ENCODE data around the gene RSAD2.
"Not testable (repeated sequence)": the region's sequence is repeated elsewhere in the genome, so short reads cannot be mapped to it uniquely, and the experiment has no call there.

Gene RSAD2

GRCh38 chr2:6864231-6864754 is 13.3 kb upstream of the RSAD2 start:
- DNase-seq (ENCODE audit: low read depth in 2 of 2) = no peak

DNA sequence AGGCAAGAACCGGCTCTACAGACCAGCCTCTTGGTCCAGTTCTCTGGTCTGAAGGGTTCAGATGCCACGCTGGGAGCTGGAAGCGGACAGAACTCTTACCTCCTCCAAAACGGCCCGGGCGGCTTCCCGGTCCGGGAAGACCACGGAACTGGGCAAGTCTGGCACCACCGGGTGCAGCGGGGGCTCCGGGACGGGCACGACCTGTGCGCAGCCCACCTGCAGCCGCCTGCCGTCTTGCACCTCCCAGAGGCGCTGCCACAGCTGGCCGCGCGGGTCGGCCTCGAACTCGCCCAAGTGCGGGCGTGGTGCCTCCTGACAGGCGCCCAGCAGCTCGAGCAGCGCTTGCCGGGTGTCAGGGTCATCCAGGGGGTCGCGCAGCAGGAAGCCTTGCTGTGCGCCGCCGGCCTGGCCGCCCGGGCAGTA is 12.6 kb upstream of the RSAD2 start:
- no peak for DNase-seq (ENCODE audit: low read depth in 2 of 2)

DNA sequence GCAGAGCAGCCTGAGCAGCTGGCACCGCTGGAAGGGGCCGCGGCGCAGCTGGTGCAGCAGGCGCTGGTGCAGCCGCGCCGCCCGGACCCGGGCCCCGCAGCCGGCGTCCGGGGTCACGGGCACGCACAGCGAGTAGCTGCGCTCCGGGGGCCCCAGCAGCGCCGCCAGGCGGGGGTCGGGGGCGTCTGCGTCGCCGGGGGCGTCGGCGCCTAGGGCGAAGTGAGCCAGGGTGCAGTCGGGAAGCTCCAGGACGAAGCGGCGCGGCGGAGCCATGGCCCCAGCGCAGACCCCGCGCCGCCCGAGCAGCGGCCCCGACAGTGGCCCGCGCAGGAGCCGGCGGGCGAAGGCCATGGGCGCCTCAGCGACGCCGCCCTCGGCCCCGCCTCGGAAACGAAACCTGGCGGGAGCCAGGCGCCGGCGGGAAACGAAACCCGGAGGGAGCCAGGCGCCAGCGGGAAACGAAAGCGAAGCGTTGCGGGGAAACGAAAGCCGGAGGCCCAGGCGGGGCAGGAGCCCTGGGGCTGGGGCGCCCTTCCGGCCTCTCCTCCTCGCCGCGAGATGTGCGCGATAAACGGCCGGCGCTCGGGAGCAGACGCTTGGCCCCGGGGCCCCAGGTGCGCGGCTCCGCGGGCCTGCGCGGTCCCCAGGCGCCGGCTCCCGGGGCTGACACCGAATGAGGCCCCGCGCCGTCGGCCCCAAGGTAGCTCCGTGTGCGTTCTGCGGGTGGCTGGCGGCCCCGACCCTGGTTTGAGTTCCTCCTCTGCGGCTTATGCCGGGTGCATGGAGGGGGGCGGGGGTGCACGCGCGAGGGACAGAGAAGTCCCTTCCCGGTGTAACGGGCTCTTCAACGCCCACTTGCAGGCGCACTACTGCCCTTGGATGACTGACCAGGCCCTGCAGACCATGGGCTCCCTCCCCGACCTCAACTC is 12.0 kb upstream of the RSAD2 start, which contains the start of gene CMPK2:
CMPK2 (minus strand) TSS at position 562 of the 929 bp plus-strand sequence; CDS start at position 351, 211 bp downstream.
- DNase-seq (ENCODE audit: low read depth in 2 of 2) = peak; percentile 46 to 67

GRCh38 chr2:6866275-6866671 is 11.3 kb upstream of the RSAD2 start:
- DNase-seq (ENCODE audit: low read depth in 2 of 2) = peak in 1 of 2 experiments; percentile 11

DNA sequence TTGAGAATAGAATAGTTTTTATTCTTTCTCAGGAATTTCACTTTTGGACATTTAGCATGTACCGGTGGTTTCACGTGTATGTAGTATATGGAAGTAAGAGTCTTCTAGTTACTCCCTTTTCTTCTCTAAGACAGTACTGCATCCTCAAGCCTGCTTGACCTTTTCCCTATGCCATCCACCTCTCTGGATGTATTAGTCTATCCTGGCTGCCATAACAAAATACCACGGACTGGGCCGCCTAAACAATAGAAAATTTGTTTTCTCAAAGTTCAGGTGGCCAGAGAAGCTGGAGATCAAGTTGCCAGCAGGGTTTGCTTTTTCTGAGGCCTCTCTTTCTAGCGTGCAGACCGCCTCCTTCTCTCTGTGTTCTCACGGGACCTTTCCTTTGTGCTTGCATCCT is 10.6 kb upstream of the RSAD2 start:
- no peak for DNase-seq (ENCODE audit: low read depth in 2 of 2)

DNA sequence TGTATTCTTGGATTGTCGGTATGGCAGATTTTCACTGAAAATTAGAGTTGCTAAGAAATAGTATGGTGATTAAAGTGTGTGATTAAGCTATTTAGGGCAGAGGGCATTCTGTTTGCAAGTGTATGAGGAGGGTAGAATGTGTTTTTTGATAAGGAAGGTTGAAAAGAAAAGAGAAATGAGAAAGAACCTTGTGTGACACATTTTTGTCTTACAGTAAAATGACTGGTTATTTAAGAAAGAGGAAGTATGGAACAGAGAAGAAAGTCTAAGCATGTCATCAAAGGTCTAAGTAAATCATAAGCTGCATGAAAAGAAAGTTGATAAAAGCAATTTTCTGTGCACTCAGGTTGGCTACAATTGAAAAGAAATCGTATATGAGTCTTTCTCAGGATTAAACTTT is 5.2 kb upstream of the RSAD2 start:
- no peak for DNase-seq (ENCODE audit: low read depth in 2 of 2)

- no peak for DNase-seq (ENCODE audit: low read depth in 2 of 2)
Observed at GRCh38 chr2:6874032-6874431, 3.5 kb upstream of the RSAD2 start.

- no peak for DNase-seq (ENCODE audit: low read depth in 2 of 2)
Observed at GRCh38 chr2:6876309-6876708, 1.3 kb upstream of the RSAD2 start.

GRCh38 chr2:6878549-6878948 is 972 bp downstream of the RSAD2 start:
- no peak for DNase-seq (ENCODE audit: low read depth in 2 of 2)

GRCh38 chr2:6879011-6879410 is 1.4 kb downstream of the RSAD2 start:
- no peak for DNase-seq (ENCODE audit: low read depth in 2 of 2)

- DNase-seq (ENCODE audit: low read depth in 2 of 2) = no peak
Observed at GRCh38 chr2:6880200-6880733, 2.7 kb downstream of the RSAD2 start.

- no peak for DNase-seq (ENCODE audit: low read depth in 2 of 2)
Observed at GRCh38 chr2:6881046-6881445, 3.5 kb downstream of the RSAD2 start.

GRCh38 chr2:6881516-6881915 is 3.9 kb downstream of the RSAD2 start:
- no peak for DNase-seq (ENCODE audit: low read depth in 2 of 2)

DNA sequence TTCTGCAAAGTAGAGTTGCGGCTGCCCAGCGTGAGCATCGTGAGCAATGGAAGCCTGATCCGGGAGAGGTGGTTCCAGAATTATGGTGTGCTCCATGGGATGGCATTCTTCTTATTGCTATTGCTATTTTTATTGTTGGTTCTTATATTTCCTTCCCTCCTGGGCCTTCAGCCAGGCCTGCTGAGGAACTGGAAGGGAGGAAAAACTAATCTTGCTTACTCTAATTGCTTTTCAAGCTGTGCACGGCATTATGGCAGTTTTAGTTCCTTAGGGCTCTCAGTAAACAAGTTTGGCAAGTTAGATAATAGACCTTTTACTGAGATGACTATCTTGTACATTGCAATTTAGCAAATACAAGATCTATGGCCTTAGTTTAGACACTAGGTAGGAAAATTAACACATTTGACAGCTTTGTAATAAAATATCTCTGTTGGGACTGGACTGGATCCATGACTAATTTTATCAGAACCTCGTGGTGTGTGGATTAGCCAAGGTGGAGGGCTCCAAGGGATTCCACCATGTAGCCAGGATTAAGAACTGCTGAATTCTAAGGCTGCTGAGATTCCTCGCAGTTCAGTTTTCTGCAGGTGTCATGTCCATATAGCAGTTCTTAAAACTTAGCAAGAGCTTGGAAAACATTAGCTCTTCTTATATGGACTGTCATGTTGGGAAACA is 6.0 kb downstream of the RSAD2 start:
- no peak for DNase-seq (ENCODE audit: low read depth in 2 of 2)

GRCh38 chr2:6885551-6885950 is 8.0 kb downstream of the RSAD2 start:
- DNase-seq (ENCODE audit: low read depth in 2 of 2) = no peak

DNA sequence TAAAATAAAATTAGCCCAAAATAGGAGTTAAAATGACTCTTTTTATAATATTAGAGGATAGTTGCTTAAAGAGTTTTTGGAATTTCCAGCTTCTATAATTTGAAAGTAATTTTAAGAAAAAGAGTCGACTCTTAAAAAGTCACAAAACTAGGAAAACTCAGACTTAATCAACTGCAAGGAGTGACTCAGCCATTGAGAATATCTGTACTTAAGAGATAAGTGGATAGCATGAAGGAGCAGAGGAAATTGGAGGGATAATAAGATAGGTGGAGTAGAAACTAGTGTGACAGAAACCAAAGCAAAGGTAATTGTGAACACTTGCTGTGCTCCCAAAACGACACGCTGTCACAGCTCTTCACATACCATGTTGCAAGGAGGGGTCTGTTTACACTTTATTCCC is 8.4 kb downstream of the RSAD2 start:
- DNase-seq (ENCODE audit: low read depth in 2 of 2) = no peak

GRCh38 chr2:6887751-6888192 is 10.2 kb downstream of the RSAD2 start:
- no peak for DNase-seq (ENCODE audit: low read depth in 2 of 2)

DNA sequence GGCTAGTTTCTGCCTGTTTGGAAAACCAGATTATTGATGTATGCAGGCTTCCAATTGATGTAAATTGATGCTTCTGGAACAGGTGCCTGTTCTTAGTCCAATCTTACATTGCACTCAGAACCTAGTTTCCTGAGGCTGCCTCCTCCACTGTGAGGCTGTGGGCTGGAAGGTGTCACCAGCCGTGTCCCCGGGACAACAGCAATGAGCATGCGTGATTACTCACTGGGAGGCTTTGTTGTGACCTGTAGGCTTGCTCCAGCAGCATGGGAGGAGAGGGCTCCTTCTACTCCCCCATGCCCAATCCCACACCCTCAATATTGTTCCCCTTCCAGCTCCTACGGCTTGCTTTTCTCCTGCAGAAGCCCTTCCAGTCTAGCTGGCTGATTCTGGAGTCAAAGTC is 11.1 kb downstream of the RSAD2 start:
- no peak for DNase-seq (ENCODE audit: low read depth in 2 of 2)

- DNase-seq (ENCODE audit: low read depth in 2 of 2) = no peak
Observed at GRCh38 chr2:6893876-6894482, 16.4 kb downstream of the RSAD2 start.

- DNase-seq (ENCODE audit: low read depth in 2 of 2) = no peak
Observed at GRCh38 chr2:6896930-6897759, 19.6 kb downstream of the RSAD2 start.

DNA sequence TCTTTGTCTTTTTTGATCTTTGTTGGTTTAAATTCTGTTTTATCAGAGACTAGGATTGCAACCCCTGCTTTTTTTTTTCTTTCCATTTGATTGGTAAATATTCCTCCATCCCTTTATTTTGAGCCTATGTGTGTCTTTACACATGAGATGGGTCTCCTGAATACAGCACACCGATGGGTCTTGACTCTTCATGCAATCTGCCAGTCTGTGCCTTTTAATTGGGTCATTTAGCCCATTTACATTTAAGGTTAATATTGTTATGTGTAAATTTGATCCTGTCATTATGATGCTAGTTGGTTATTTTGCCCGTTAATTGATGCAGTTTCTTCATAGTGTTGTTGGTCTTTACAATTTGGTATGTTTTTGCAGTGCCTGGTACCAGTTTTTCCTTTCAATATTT is 25.0 kb downstream of the RSAD2 start:
- not testable (repeated sequence) for DNase-seq (ENCODE audit: low read depth in 2 of 2)

Data from stimulated activated CD4-positive, alpha-beta T cell treated with anti-CD3 and anti-CD28 coated beads, Interleukin-12 subunit alpha, Interleukin-12 subunit beta, amount 100 ng/mL, for 24 hours (primary cell).